Measurements from ENCODE around the gene ZMYND19.

DNA sequence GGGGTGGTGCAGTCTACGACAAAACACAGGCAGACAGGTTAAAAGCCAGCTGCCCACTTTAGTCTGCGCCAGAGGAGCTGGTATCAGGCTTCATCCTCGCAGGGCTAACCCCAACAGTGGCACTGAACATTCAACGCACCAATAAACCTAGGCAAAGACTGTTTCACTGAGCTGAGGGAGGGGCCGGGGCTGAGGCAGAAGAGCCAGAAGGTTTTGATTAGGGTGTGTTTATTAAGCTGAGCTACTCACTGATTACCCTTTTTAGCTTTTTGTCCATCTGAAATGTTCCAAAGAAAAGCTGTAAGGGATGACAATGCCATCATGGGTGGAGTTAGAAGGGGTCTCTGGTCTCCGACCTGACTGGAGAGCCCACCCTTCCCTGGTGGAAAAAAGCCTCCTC is 1.4 kb downstream of the ZMYND19 start:
- no peak for TF ChIP-seq CTCF (IDR thresholded peaks at IDR 0.05; ENCODE audit: low read length)
- no peak for TF ChIP-seq EZH2 (optimal IDR thresholded peaks at IDR 0.05; ENCODE audit: low read depth, low read length)

Data from MM.1S (cell line).